NCI-H226 (cell line): ENCODE measurements around the gene TAOK3.
"Not testable (repeated sequence)": the region's sequence is repeated elsewhere in the genome, so short reads cannot be mapped to it uniquely, and the experiment has no call there.

Experiments used
- DNase-seq: peaks from one replicate; pipeline ENCODE4 v3.0.0-alpha.2; 2015

Gene TAOK3

GRCh38 chr12:118371321-118372282 lies 1.1 kb downstream of the TAOK3 start:
- no peak for DNase-seq

DNA sequence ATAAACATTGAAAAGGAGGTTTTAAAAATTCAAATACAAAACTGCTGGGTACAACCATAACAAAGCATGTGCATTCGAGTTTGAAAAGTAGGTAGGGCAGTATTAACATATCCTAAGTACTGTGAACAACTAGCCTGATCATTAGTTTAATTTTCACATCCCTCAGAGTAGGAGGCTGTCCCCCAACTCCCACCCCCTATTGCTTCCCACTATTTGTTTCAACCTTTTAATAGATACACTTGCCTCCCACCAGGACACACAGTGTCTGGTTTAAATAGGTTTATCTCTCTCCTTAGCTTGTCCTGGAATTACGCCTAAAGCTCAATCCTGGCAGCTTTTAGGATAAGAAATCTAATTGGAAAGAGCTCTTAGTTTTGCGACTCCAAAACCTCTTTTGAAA lies 2.1 kb downstream of the TAOK3 start:
- DNase-seq: no peak

GRCh38 chr12:118368821-118369220 lies 3.9 kb downstream of the TAOK3 start:
- no peak for DNase-seq

DNA sequence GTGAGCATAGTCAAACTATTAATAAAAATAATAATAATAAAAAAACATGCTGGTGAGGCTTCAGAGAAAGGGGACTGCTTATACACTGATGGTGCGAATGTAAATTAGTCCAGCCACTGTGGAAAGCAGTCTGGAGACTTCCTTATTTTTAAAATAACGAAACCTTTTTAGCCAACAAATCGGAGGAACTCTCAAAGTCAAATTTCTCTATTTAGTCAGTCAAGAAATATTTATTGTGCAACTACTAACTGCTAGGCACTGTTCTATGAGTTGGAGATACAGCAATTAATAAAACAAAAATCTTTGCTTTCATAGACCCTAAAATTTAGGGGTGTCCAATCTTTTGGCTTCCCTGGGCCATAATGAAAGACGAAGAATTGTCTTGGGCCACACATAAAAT lies 10.8 kb downstream of the TAOK3 start:
- no peak for DNase-seq

DNA sequence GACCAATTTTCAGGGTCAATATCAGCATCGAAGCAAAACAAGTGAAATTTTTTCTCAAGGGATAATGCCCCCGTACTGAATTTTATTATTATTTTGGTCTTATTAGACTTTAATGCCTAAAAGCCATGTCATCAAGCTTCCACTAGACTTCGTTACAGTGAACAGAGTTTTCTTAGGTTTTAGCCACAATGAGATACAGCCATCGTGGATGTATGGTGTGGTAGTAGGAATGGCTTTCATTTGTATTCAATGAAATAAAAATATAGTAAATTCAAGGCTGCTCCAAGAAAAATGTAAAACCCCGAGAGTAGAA lies 11.7 kb downstream of the TAOK3 start:
- DNase-seq: no peak

DNA sequence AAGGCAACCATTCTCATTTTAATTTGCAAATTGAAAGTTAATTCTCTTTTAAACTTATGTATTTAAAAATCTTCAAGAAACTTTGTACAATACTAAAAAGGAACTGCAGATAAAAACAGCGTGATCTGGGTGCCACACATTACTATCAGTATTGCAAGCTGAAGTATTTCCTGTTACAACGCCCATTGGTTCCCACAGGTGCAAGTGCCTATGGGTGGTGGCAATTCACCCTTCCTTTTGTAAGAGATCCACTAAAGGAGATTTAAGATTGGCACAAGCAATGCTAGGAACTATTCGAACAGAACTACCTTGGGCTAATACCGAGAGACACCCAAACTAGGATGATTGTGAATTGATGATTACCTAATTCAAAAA lies 13.2 kb downstream of the TAOK3 start:
- DNase-seq: peak; percentile 40

- no peak for DNase-seq
Observed at GRCh38 chr12:118358612-118359540, 13.8 kb downstream of the TAOK3 start.

DNA sequence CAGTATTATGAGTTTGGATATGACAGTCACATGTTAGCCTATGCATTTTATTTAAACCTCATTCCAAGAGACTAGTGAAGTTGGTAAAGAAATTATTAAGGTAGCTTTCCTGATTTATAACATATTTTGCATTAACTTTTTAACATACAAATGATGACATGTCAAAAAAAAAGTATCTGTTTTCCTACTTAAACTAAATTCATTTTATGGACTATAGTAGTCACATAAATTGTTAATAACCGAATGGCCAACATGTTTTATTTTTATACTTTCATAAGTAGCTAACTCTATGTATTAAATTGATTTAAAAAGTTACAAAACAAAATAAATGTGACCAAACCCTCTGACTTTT lies 14.7 kb downstream of the TAOK3 start:
- DNase-seq: no peak

GRCh38 chr12:118357257-118358007 lies 15.3 kb downstream of the TAOK3 start:
- DNase-seq: peak; percentile 28

DNA sequence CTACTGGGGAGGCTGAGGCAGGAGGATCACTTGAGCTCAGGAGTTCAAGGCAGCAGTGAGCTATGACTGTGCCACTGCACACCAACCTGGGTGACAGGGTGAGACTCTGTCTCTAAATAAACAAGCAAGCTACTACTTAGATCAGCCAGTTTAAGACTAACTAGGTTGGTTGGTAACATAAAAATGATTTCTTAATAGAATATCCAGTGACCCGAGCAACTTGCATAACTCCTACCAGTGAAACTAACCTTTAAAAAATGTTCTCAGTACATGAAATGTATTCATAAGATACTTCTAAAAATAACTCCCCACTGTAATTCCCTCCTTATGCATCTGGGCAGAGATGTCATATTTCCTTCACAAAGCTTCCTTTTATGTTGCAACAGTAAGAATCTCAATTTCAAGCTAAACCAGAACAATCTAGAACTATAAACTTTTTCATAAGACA lies 15.9 kb downstream of the TAOK3 start:
- peak; percentile 44 for DNase-seq

DNA sequence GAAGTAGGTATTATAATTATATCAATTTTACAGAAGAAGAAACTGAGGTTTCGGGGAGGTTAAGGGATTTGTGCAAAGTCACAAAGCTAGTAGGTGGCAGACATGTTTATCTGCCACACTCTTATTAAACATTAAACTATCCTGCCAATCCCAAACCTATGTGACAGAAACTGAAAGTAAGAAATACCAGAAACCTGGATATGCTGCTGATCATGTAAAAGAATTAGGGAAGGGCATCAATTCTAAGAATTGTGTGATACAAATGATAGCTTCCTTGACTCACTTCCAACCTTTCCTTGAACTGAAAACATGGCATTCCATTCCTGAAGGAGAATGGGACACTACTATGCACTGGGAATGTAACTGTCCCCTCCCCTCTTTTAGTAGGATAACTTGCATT lies 16.9 kb downstream of the TAOK3 start:
- DNase-seq: peak; percentile 12

- no peak for DNase-seq
Observed at GRCh38 chr12:118354903-118355302, 17.8 kb downstream of the TAOK3 start.

- DNase-seq: not testable (repeated sequence)
Observed at GRCh38 chr12:118354503-118354902, 18.2 kb downstream of the TAOK3 start.

DNA sequence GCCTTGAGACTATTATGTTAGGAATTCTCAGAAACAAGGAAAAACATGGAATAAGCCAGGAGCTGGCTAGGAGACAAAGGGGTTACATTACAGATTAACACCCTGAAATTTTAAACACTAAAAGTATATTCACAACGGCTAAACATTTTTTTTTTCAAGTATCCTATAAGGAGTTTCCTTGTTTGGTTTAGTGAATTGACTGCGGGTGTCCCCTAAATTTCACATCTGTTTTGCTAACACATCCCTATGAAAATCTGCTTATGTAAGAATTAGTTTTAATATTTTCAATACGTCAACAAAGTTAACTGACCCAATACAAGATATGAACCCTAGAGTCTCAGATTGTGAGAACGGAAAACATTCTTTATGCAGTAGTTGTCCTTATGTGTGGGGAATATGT lies 19.0 kb downstream of the TAOK3 start:
- no peak for DNase-seq

DNA sequence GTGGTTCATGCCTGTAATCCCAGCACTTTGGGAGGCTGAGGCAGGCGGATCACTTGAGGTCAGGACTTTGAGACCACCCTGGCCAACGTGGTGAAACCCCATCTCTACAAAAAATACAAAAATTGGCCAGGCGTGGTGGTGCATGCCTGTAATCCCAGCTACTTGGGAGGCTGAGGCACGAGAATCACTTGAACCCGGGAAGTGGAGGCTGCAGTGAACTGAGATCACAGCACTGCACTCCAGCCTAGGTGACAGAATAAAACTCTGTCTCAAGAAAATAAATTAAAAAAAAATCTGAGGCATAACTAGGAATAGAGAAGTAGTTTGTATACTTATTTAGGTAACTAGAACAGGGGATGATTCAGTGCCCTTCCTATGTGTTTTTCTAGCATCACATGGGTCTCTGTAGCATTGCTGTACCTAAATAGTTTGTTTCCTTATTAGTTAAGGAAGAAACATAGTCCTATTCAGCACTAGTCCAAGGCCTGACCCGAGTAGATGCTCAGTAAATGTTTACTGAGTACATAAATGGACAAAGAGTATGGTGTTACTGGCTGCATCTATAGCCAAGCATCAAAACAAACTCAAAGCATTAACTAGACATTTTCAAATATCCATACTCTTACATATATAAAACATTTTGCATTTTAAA lies 21.7 kb downstream of the TAOK3 start:
- DNase-seq: no peak

DNA sequence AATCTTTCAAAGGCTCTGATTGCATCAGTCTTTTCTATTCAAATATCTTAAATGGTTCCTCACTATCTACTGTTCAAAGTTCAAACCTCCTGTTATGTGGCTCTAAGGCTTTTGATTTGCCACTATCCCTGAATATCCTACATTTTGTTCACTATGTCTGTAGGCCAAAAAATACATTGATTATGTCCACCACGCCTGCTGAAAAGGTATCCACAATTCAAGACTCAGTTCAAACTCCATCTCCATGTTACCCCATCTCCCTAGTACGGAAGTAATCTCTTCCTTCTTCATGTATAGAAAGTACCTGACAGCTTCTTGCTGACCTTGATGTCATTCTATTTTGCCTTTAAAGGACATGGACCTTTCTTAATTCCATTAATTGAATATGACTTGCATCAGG lies 24.8 kb downstream of the TAOK3 start:
- no peak for DNase-seq

DNA sequence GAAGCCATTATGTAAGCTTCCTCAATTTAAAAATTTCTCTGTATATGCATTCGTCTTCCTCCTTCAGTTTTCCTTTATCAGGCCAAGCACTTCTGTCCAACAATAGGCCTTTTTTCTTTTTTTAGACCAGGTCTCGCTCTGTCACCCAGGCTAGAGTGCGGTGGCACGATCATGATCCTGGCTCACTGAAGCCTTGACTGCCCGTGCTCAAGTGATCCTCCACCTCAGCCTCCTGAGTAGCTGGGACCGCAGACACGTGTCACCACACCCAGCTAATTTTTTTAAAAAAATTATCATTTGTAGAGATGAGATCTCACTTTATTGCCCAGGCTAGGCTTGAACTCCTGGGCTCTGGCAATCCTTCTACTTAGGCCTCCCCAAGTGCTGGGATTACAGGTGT lies 25.8 kb downstream of the TAOK3 start:
- DNase-seq: no peak

DNA sequence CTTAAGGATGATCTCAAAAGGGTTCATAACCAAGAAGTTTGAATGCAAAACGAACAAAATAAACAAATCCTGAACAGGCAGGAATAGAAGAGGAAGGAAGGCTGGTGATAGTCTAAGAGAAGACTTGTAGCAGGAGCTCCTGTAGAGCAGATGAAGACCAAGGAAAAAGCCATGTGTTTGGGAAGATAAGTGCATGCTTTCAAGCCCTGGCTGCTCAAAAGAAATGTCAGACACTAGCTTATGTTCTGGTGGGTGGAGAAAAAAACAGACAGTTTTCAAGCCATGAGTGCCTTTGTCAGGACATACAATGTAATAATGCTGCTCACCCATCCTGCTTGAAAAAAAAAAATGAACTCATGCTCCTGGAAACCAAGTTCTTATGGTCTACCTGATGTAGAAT lies 27.4 kb downstream of the TAOK3 start:
- DNase-seq: no peak

DNA sequence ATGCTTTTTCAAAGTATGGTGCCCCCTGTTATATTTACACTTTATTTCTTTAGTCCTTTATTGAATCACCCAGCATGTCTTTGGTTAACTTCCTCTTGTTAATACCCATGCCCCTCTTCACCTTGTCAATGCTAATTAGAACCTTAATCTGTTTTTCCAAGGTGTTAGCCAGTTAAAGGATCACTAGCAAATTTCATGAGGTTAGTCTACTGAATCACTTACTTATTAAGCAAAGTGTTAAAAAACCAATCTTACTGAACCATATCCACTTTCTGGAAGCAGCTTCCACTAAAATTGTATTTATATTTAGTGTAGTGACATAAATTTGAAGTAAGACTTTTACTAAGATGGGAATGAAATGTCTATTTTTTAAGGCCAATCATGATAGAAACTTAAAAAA lies 27.9 kb downstream of the TAOK3 start:
- no peak for DNase-seq

- no peak for DNase-seq
Observed at GRCh38 chr12:118342090-118342489, 30.6 kb downstream of the TAOK3 start.

DNA sequence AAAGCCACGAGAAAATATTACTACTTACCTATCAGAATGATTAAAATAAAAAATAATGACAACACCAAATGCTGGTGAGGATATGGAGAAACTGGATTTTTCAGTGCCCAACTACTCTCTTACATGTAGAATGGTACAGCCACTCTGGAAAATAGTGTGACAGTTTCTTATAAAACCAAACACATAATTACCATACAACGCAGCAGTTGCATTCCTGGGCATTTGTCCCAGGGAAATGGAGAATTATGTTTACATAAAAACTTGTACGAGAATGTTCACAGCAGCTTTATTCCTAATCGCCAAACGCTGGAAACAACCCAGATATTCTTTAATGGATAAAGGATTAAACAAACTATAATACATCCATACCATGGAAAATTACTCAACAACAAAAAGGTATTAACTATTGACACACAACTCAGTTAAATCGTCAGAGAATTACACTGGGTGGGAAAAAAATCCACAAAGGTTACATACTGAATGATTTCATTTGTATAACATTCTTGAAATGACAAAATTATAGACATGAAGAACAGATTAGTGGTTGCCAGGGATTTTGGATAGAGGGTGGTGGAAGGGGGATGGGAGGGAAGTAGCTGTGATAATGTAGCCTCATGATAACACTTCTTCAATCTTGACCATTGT lies 35.4 kb downstream of the TAOK3 start:
- DNase-seq: no peak

DNA sequence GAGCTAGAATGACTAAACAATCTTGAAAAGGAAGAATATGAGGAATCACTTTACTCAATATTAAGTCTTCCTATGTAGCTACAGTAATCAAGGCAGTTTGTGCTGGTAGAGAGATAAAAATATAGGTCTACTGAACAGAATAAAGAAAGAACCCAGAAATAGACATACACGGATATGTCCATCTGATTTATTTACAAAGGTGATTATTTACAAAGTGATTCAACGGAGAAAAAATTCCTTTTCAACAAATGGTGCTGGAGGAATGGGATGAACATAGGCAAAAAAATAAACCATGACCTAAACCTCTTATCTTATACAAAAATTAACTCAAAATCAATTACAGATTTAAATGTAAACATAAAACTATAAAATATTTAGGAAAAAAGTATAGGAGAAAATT lies 36.6 kb downstream of the TAOK3 start:
- no peak for DNase-seq
